HEK293T (cell line): ENCODE measurements around the gene SENP1.

Experiments
- SP1 ChIP-seq: fragments of 450-650 bp; IDR thresholded peaks from 2 replicates; pipeline ENCODE4 v1.6.1; 2017
- TARDBP ChIP-seq: fragments of 450-650 bp; IDR thresholded peaks from 2 replicates; pipeline ENCODE4 v1.6.1; 2016

GRCh38 chr12:48039151-48039550 lies 66.7 kb downstream of the SENP1 start:
- TF ChIP-seq TARDBP (no peak), SP1 (no peak)
